LNCAP (cell line): ENCODE results near the gene RIC8B.

Experiments used
- TF ChIP-seq, protein P1 (sequence below): fragments of 450-650 bp; IDR thresholded peaks from 2 replicates; pipeline ENCODE4 v1.5.1; 2017; ENCODE audit warnings: mild to moderate bottlenecking

Gene RIC8B

DNA sequence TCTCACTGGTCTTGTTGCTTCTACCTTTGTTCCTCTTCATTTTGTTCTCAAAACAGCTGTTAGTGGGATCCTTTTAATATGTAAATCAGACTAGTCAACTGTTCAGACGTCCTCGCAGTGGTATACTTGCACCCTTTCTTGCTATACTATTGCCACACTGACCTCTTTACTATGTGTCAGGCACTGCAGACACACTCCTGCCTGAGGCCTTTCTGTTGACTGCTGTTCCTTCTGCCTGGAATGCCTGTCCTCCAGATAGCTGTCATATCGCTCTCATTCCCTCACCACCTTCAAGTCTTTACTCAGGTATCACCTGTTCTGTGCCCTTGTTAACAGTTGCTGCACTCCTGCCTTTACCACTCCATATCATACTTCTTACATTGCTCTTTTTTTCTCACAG, 91.2 kb downstream of the RIC8B start:
- TF ChIP-seq, protein P1, sequence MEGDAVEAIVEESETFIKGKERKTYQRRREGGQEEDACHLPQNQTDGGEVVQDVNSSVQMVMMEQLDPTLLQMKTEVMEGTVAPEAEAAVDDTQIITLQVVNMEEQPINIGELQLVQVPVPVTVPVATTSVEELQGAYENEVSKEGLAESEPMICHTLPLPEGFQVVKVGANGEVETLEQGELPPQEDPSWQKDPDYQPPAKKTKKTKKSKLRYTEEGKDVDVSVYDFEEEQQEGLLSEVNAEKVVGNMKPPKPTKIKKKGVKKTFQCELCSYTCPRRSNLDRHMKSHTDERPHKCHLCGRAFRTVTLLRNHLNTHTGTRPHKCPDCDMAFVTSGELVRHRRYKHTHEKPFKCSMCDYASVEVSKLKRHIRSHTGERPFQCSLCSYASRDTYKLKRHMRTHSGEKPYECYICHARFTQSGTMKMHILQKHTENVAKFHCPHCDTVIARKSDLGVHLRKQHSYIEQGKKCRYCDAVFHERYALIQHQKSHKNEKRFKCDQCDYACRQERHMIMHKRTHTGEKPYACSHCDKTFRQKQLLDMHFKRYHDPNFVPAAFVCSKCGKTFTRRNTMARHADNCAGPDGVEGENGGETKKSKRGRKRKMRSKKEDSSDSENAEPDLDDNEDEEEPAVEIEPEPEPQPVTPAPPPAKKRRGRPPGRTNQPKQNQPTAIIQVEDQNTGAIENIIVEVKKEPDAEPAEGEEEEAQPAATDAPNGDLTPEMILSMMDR: no peak

DNA sequence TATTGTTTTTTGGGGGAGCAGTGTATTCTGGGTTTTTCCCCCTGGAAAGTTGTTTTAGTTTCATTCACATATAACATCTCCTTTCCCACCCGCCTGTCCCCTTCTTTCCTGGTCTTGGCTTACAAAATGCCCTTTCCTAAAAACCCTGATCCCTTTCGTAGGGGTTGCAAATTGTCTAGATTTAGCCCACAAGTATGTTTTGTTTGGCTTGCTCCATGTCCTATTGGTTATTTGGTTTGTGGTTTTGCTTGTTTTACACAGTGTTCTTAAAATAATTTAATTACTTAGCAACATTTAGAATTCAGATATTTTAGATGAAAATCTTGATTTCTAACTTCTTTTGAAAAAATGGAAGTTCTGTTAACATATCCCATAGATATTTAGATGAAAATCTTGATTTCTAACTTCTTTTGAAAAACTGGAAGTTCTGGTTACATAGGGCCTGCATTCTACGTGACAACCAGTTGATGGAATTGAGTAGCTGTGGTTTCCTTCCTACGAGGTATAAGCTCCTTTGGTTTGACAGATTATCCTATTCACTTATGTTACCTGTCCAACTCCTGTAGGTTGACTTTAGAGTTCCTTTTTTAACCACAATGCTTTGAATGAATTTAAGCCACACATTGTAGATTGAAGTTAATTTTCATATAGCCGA, 92.1 kb downstream of the RIC8B start:
- TF ChIP-seq, protein P1: no peak

DNA sequence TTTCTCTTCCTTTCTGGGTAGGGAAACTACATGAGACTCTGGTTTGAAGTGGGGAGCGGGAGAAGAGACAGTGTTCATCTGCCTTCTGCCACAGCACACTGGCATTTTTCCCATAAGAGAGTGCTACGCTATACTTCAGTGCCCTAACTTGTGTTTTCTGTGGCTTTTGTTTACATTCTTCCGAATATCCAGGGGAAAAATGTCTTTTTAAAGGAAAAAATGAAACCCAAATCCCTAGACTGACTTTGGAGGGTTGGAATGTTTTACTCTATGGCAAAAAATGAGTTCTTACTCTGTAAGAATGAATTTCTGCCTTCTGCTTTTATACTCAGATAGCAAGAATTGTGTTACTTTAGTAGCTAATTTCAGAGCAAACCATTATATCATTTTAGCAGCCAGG, 93.2 kb downstream of the RIC8B start:
- TF ChIP-seq, protein P1: no peak

DNA sequence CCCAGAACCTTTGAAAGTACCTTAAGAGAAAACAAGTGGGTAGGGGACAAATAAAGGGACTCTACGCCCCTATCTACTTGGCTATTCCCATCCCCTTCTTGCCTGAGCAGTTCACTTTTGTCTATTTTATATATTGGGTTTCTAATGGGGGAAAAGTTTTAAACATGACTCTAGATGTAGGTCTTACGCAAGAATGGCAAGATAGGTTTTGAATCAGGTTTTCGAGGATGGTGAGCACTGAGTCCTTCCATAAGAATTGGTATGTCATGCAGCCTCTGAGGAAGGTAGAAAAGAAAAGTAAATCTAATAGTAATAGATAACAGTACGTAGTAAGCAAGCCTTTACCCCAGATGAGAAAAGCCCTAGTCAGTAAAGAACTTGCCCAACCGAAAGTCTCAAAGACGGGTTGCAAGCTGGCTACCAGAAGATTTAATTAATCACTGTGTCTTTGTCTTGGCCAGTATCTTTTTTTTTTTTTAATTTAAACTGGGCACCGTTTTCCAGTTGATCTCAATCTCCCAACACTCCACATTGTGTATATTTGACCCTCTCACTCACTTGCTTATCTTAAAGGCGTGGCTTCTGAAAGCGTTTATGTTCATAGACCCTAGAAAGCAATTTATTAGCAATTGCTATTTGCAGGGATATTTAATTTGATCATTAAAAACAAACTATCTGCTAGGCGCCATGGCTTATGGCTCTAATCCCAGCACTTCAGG, 94.7 kb downstream of the RIC8B start:
- TF ChIP-seq, protein P1: no peak

DNA sequence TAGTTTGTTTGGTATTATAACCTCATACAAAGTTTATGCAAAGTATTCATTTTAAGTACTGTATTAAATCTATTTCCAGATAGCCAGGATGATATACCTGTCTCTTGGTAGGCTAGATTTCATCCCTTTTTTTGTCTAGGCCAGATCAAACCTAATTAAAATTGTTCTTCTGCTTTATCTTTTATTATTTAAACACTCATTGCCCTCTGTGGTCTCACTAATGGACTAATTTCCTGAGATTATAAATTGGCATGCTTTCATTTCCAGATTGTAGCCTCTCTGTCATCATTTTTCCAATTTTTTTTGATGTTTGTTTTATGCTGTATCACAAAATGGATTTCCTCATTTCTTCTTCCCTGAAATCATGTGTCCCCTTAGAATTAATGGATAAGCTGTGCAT, 95.6 kb downstream of the RIC8B start:
- TF ChIP-seq, protein P1: no peak

DNA sequence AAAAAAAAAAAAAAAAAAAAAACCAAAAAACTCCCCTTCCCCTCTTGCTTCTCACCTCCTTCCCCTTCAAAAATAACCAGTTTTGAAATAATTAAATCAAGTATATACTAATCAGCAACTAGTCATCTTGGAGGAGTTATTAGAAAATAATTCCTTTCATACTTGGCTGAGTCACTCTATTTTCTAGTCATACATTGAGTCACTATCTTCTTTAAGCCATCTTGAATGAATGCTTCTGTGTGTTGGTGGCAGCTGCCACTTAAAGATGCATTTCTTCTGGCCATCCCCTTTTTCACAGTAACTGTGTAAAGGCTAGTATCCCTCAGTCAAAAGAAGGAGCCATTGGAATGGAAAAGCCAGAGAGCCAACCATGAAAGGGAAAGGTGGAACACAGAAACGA, 97.0 kb downstream of the RIC8B start:
- TF ChIP-seq, protein P1: no peak

DNA sequence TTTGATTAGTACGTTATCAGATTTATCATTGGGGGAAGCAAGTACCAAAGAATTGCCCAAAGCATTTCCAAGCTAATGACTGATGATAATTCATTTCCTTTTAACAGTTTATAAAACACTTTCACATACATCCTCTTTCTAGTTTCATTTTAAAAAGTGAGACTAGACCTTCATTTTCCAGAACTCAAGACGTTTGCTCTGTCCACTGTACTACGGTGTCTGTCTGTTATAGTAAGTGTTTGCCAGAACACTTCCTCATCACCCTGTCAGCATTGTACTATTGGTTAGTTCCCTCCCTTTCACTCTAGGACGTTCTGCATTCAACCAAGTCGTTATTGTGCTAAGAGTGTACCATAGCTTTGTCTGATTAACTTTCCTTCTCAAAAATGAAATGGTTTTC, 99.5 kb downstream of the RIC8B start:
- TF ChIP-seq, protein P1: no peak
